T-helper 17 cell (primary cell): ENCODE results near the gene BROX. TPM values are rescaled to one million over a fixed set of nuclear protein-coding genes. Genes with fewer than 3 reads are reported as not detected.

Source experiments
- ATAC-seq: fragments of 150-1000 bp; cut with Tn5 transposase; 2 replicates; pipeline ENCODE4 v1.10.0; 2021; ENCODE audit warnings: mild to moderate bottlenecking, moderate library complexity
- DNase-seq, 3 donors: peaks; one replicate each; pipeline versions ENCODE4 v3.0.0 to v3.0.0-alpha.2; 2020 to 2021
- H3K9me3 ChIP-seq: one replicate; pipeline ENCODE4 v1.7.0; 2013; ENCODE audit warnings: low read length, mild to moderate bottlenecking; ENCODE audit not compliant: control insufficient read depth, poor library complexity, severe bottlenecking
- H3K27ac Mint-ChIP-seq: one replicate; pipeline ENCODE4 v1.8.0; 2022; ENCODE audit warnings: mild to moderate bottlenecking, moderate library complexity, mixed read lengths
- H3K27me3 Mint-ChIP-seq: one replicate; pipeline ENCODE4 v1.8.0; 2022; ENCODE audit warnings: mixed read lengths
- H3K36me3 Mint-ChIP-seq: one replicate; pipeline ENCODE4 v1.8.0; 2022; ENCODE audit warnings: low read depth, mixed read lengths
- H3K4me1 Mint-ChIP-seq: one replicate; pipeline ENCODE4 v1.8.0; 2022; ENCODE audit warnings: mild to moderate bottlenecking, mixed read lengths
- H3K4me3 Mint-ChIP-seq: one replicate; pipeline ENCODE4 v1.8.0; 2022; ENCODE audit warnings: mild to moderate bottlenecking, moderate library complexity, mixed read lengths
- total RNA-seq, 4 donors: library from RNA in 2 of 4; stranded (reverse) in 2 of 4; gene quantifications; one replicate each; pipeline ENCODE4 v1.2.3 and lab custom pipeline; 2022 to 2026

Gene BROX
- total RNA-seq, 2 donors from 2014 or later, result 46.8 to 54.0 TPM

- Mint-ChIP-seq H3K36me3 (peaks cover 4% of the 10 kb centered on the region), H3K4me3 (no peak overlapping the region), H3K4me1 (peaks cover 23% of the 10 kb centered on the region), H3K27ac (no peak overlapping the region), H3K27me3 (no peaks in the 10 kb centered on the region)
- no peaks in the 10 kb centered on the region for H3K9me3 ChIP-seq
- ATAC-seq (no peak), DNase-seq (no peak)
Measured at GRCh38 chr1:222704260-222704659, 8.1 kb upstream of the BROX start.

DNA sequence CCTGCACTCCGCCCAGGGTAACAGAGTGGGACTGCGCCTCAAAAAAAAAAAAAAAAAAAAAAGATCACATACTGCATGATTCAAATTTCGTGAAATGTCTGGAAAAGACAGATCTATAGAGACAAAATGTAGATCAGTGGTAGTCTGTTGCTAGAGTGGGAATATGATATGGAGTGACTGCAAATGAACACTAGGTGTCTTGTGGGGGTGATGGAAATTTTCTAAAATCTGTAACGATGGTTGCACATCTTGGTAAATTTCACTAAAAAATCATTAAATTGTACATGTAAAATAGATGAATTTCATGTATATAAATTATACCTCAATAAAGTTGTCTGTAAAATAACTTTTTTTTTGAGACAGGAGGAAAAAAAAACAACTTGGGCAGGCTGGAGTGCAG, 5.5 kb upstream of the BROX start:
- Mint-ChIP-seq H3K4me1 (peaks cover 37% of the 10 kb centered on the region), H3K27me3 (no peaks in the 10 kb centered on the region), H3K4me3 (no peak overlapping the region), H3K27ac (no peak overlapping the region), H3K36me3 (peaks cover 4% of the 10 kb centered on the region)
- H3K9me3 ChIP-seq, result no peaks in the 10 kb centered on the region
- ATAC-seq (no peak), DNase-seq (no peak)

GRCh38 chr1:222709700-222710153, 2.6 kb upstream of the BROX start:
- Mint-ChIP-seq H3K4me1 (peaks cover 41% of the 10 kb centered on the region), H3K4me3 (peak overlapping the region; percentile 73), H3K27me3 (no peaks in the 10 kb centered on the region), H3K27ac (no peak overlapping the region), H3K36me3 (no peaks in the 10 kb centered on the region)
- DNase-seq (no peak), ATAC-seq (no peak)
- no peaks in the 10 kb centered on the region for H3K9me3 ChIP-seq

DNA sequence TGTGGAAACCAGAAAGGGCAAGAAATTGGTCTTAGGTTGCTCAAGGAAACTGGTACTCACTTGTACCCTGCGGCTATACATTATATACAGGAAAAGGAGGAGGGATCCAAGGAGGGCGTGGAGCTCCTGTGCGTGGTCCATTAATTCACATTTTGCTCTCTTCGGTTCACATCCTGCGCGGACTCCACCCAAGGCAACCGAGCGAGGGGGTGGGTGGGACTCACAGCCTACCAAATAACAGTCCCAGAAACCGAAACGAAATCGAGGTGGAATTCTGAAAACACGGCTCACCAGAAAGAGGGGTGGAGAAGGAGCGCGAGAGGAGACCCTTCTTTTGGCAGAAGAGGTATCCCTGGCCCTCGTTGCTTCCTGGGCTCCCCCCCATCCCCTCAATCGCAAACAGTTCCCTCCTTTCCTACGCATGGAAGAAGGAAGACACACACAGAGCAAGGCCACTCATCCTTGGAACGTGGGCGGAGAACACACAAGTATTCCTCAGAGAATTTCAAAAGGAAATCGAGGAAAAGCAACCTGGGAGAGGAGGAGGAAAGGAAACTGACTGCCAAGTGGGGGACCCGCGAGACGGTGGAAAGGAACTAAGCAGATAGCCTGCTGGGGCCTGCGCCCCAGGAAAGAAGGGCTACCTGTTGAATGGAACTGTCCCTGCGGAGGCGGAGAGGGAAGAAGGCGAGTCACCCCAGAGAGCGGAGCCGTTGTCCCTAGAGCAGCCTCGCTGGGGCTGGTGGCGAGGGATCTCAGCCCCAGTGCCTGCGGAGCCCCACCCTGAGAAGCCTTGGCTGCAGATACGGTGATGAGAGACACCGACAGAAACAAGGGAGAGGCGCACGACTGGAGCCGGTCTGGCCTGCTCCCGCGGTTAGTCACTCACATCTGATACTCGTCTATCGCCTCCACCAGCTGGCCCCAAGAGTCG, 778 bp upstream of the BROX start:
- H3K27me3 Mint-ChIP-seq, result no peaks in the 10 kb centered on the region
- peaks cover 33% of the 10 kb centered on the region for H3K4me1 Mint-ChIP-seq
- H3K9me3 ChIP-seq, result no peaks in the 10 kb centered on the region
- peak; percentile 35 for ATAC-seq
- H3K36me3 Mint-ChIP-seq, result peaks cover under 1% of the 10 kb centered on the region
- DNase-seq, result peak; percentile 24 to 46 (median 29)
- H3K27ac Mint-ChIP-seq, result peak overlapping the region; percentile 100
- H3K4me3 Mint-ChIP-seq, result peak overlapping the region; percentile 100

DNA sequence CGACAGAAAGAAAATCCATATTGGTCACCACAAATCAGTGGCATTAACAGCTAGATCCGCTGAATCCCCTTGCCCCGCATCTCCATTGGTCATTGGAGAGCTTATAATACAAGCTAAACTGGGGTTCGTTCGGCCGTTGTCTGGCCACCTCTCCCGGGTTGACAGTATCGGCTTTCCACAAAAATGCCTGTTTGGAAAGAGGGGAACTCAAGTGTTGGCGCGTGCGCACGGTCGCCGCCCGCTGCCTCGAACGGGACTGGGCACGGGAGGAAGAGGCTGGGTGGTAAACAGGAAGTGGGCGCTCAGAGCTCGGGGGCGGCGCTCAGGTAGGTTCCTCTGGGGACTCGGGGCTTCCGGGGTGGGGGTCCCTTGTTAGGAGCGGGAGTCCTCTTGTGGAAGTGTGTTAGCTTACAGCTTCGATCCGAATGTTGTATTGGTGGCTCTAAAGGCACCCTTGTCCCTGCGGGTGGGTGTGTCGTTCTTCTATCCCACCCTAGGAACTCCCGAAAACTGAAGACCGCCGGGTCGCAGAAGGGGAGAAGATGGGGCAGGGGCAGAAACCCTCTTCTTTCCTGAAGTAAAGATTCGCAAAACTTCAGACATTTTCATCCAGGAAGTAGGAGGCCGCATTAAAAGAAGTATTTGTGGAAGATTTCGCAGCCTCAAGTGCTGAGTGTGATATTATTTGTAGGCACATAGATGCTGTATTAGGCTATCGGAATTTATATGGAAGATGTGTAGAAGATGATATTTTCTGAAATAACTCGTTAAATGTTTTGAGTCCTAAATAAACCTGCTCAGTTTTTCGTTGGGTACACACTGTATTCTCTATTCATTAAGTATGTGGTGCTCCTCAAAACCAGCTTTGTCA, 962 bp downstream of the BROX start:
- H3K27ac Mint-ChIP-seq, result peak overlapping the region; percentile 100
- peaks cover 5% of the 10 kb centered on the region for H3K36me3 Mint-ChIP-seq
- DNase-seq (peak; percentile 79 to 88 (median 85)), ATAC-seq (peak; percentile 74)
- H3K4me1 Mint-ChIP-seq, result peaks cover 37% of the 10 kb centered on the region
- no peaks in the 10 kb centered on the region for H3K27me3 Mint-ChIP-seq
- no peaks in the 10 kb centered on the region for H3K9me3 ChIP-seq
- H3K4me3 Mint-ChIP-seq, result peak overlapping the region; percentile 100

GRCh38 chr1:222716393-222716792, 4.0 kb downstream of the BROX start:
- DNase-seq, result no peak
- H3K4me1 Mint-ChIP-seq, result peaks cover 28% of the 10 kb centered on the region
- H3K27ac Mint-ChIP-seq, result peak overlapping the region; percentile 47
- H3K9me3 ChIP-seq, result no peaks in the 10 kb centered on the region
- no peak for ATAC-seq
- peaks cover 8% of the 10 kb centered on the region for H3K36me3 Mint-ChIP-seq
- H3K4me3 Mint-ChIP-seq, result no peak overlapping the region
- no peaks in the 10 kb centered on the region for H3K27me3 Mint-ChIP-seq

GRCh38 chr1:222728746-222729145, 16.4 kb downstream of the BROX start:
- peaks cover 9% of the 10 kb centered on the region for H3K36me3 Mint-ChIP-seq
- DNase-seq, result no peak
- H3K4me3 Mint-ChIP-seq, result no peak overlapping the region
- H3K27ac Mint-ChIP-seq, result peak overlapping the region; percentile 32
- H3K4me1 Mint-ChIP-seq, result peaks cover 7% of the 10 kb centered on the region
- no peaks in the 10 kb centered on the region for H3K9me3 ChIP-seq
- no peak for ATAC-seq
- H3K27me3 Mint-ChIP-seq, result no peaks in the 10 kb centered on the region

DNA sequence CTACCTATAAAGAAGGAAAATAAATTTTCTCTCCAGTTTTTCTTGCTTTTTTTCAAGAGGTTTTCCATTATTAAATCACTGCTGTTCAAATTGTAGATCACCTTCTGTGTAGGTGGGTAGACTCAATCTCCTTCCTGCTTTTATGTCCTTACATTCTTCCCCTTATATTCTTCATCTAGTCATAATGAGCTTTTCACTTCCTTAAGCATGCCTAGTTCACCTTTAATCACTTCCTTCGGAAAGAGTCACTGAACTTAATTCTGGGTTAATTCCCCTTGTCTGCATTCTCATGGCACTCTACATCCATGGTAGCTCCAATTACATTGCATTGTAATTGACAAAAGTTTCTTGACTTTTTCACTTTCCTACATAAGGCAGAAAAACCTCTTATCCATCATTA, 18.5 kb downstream of the BROX start:
- H3K4me3 Mint-ChIP-seq, result no peak overlapping the region
- H3K4me1 Mint-ChIP-seq, result peaks cover 7% of the 10 kb centered on the region
- DNase-seq (no peak), ATAC-seq (no peak)
- H3K36me3 Mint-ChIP-seq, result peaks cover 7% of the 10 kb centered on the region
- no peaks in the 10 kb centered on the region for H3K27me3 Mint-ChIP-seq
- H3K9me3 ChIP-seq, result no peaks in the 10 kb centered on the region
- no peak overlapping the region for H3K27ac Mint-ChIP-seq

DNA sequence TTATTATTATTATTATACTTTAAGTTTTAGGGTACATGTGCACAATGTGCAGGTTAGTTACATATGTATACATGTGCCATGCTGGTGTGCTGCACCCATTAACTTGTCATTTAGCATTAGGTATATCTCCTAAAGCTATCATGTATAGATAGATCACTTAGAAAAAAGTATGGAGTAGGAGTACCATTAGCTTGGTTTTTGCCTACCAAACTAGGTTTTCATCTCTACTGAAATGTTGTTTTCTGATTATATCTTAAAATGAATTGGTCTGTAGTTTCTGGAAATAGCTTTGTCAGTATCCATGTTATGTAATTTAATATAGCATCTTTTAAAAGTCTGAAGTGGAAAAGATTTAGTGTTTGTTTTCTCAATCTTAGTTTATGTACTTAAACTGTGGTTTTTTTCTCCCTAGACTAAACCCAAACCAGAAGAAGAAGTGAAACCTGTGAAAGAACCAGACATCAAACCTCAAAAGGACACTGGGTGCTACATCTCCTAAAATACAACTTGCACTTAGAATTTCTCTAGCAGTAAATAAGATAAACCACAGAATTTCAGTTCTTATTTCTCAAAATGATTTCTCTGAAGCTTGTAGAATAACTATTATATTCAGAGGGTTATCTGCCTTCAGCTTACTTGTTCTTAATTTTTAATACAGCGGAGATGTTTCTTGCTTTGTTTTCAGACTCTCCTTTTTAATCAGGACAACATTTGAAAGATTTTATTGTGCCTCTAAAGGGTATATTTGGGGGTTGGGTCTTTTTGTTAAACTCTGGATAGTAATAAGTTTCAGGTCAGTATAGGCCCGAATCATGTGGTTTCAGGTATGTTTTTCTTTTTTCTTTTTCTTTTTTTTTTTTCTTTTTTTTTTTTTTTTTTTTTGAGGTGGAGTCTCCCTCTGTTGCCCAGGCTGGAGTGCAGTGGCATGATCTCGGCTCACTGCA, 20.1 kb downstream of the BROX start:
- Mint-ChIP-seq H3K4me3 (no peak overlapping the region), H3K4me1 (peaks cover 7% of the 10 kb centered on the region), H3K27me3 (no peaks in the 10 kb centered on the region), H3K36me3 (peaks cover 5% of the 10 kb centered on the region), H3K27ac (no peak overlapping the region)
- ATAC-seq (peak; percentile 39), DNase-seq (no peak)
- H3K9me3 ChIP-seq, result no peaks in the 10 kb centered on the region

- ATAC-seq, result no peak
- H3K4me3 Mint-ChIP-seq, result peak overlapping the region; percentile 15
- H3K27me3 Mint-ChIP-seq, result no peaks in the 10 kb centered on the region
- no peak for DNase-seq
- H3K36me3 Mint-ChIP-seq, result peaks cover 4% of the 10 kb centered on the region
- no peak overlapping the region for H3K27ac Mint-ChIP-seq
- H3K4me1 Mint-ChIP-seq, result peaks cover 4% of the 10 kb centered on the region
- H3K9me3 ChIP-seq, result no peaks in the 10 kb centered on the region
Measured at GRCh38 chr1:222734740-222735139, 22.4 kb downstream of the BROX start.

DNA sequence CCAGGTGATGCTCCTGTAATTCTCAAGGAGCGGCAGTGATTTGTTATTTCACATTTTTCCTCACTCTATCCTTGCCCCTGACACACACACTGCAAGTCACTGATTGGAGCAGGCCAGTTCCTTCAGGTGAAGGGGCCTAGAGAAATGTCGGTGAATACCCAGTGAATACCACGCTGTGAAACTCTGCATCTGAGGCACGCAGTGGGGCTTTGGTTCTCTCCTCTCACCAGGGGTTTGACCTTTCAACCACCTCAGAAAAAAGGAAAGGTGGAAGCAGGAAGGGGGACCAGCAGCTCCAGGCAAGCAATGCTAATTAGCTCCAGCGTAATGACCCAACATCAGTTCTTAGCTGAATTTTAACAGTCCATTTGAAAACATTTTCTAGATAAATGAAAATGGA, 24.1 kb downstream of the BROX start:
- Mint-ChIP-seq H3K27ac (no peak overlapping the region), H3K36me3 (no peaks in the 10 kb centered on the region), H3K4me1 (peaks cover 3% of the 10 kb centered on the region), H3K27me3 (no peaks in the 10 kb centered on the region), H3K4me3 (no peak overlapping the region)
- no peak for DNase-seq
- ATAC-seq, result no peak
- H3K9me3 ChIP-seq, result no peaks in the 10 kb centered on the region

GRCh38 chr1:222736972-222737371, 24.6 kb downstream of the BROX start, which contains the start of gene FAM177B:
Gene FAM177B (plus strand): TSS chr1:222737202. CDS start chr1:222746546, 9,344 bp downstream.
- ATAC-seq, result no peak
- no peak for DNase-seq
- no peaks in the 10 kb centered on the region for H3K9me3 ChIP-seq
- Mint-ChIP-seq H3K4me3 (no peak within 1 kb of the TSS), H3K27me3 (no peaks in the 10 kb centered on the region), H3K36me3 (no peaks in the 10 kb centered on the region), H3K4me1 (peaks cover 3% of the 10 kb centered on the region), H3K27ac (no peak within 1 kb of the TSS)
